ENCODE data around the gene OTOP2. TPM values are rescaled to one million over a fixed set of nuclear protein-coding genes. Genes with fewer than 3 reads are reported as not detected.
A peak's percentile ranks its signal among the peaks of the same experiment; 100 is the strongest.

OTOP2 gene
- total and polyA plus RNA-seq, 2 experiments from 2014 or later = not detected

DNA sequence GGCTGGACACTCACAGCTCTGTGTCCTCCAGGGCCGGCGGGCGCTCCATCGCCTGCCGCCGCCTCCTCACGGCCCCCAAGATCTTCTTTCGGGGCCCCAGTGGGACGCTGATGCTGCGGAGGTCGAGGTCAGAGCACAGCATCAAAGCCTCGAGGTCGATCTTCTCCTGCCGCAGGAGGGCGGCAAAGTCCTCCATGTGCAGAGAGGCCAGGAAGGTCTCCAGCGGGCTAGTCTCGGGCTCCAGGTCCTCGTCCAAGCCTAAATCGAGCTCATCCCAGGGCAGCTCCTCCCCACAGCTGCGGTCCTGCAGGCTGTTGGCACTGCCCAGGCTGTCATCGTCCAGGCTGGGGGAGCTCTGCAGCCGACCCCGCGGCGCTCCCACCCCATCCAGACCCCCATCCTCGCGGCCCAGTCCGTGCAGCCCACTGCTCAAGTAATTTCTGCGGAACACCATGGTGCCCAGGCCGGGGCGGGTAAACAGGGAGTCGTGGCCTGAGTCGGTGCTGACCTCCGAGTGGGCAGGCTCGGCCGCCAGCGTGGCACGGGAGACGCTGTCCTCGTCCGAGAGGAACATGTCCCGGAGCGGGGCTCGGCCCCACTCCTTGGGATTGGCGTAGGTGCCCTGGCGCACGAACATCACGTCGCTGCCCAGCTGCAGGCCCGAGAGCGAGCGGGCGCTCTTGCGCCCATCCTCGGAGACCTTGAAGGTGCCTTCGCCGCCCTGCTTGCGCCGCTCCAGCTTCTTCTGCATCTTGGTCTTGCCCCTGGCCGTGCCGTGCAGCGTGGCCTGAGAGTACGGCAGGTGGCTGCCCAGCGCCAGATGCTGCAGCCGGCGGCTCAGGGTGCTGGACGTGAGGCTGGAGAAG is 4.4 kb upstream of the OTOP2 start:
- Histone ChIP-seq H3K27me3 (replicated peaks; ENCODE audit: insufficient read depth) (peaks cover 50% of the 10 kb centered on the region), H3K79me2 (ENCODE audit: insufficient read depth) (no peaks in the 10 kb centered on the region), H3K36me3 (ENCODE audit: low read depth) (no peaks in the 10 kb centered on the region), H3K4me3 (peak overlapping the region; percentile 27; the same call in 1 of the 2 replicates), H3K4me1 (ENCODE audit: insufficient read depth) (no peaks in the 10 kb centered on the region), H2AFZ (peak overlapping the region; percentile 42), H3K27ac (no peak overlapping the region), H3K9ac (no peak overlapping the region), H4K20me1 (ENCODE audit: insufficient read depth) (no peaks in the 10 kb centered on the region), H3K4me2 (ENCODE audit: unreplicated experiment) (peak overlapping the region; percentile 58), H3F3A (ENCODE audit: insufficient read depth) (no peaks in the 10 kb centered on the region), H3K9me3 (ENCODE audit: low read depth) (no peaks in the 10 kb centered on the region), H3K9me2 (ENCODE audit: insufficient read depth) (no peaks in the 10 kb centered on the region)
- TF ChIP-seq EZH2phosphoT487 (IDR thresholded peaks at IDR 0.05; ENCODE audit: insufficient read depth, low read depth) = no peak
- peak; percentile 39 for TF ChIP-seq EZH2 (IDR thresholded peaks at IDR 0.05; ENCODE audit: insufficient read depth, poor library complexity, severe bottlenecking)
- 23 to 28% methylated on average over 62 to 64 of the region's 67 CpGs for WGBS, 2 experiments (ENCODE audit: low coverage in 1 of 2, low lambda C conversion rate in 2 of 2, missing lambda C conversion rate in 2 of 2)
- in situ Hi-C loops (cut with MboI) = no loop called here
- peak; percentile 65 for DNase-seq

DNA sequence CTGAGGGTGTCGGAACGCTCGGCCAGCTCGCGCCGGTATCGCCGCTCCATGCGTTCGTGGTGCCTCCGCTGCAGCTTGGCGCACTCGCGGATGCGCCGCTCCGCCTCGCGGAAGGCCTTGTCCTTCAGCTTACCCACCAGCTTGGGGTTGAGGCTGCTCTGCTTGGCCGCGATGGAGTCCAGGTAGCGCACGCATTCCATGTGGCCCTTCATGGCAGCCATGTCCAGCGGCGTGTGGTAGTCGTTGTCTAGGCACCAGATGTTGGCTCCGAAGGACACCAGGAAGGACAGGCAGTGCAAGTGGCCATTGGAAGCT is 3.8 kb upstream of the OTOP2 start:
- no peak for TF ChIP-seq EZH2 (IDR thresholded peaks at IDR 0.05; ENCODE audit: insufficient read depth, poor library complexity, severe bottlenecking)
- TF ChIP-seq EZH2phosphoT487 (IDR thresholded peaks at IDR 0.05; ENCODE audit: insufficient read depth, low read depth) = no peak
- Histone ChIP-seq H2AFZ (no peak overlapping the region), H3K27ac (no peak overlapping the region), H3K79me2 (ENCODE audit: insufficient read depth) (no peaks in the 10 kb centered on the region), H3K4me3 (no peak overlapping the region), H3K4me1 (ENCODE audit: insufficient read depth) (no peaks in the 10 kb centered on the region), H3F3A (ENCODE audit: insufficient read depth) (no peaks in the 10 kb centered on the region), H3K27me3 (replicated peaks; ENCODE audit: insufficient read depth) (peaks cover 55% of the 10 kb centered on the region), H3K4me2 (ENCODE audit: unreplicated experiment) (no peak overlapping the region), H3K9me3 (ENCODE audit: low read depth) (no peaks in the 10 kb centered on the region), H3K36me3 (ENCODE audit: low read depth) (no peaks in the 10 kb centered on the region), H3K9ac (no peak overlapping the region), H4K20me1 (ENCODE audit: insufficient read depth) (no peaks in the 10 kb centered on the region), H3K9me2 (ENCODE audit: insufficient read depth) (no peaks in the 10 kb centered on the region)
- in situ Hi-C loops (cut with MboI) = no loop called here
- no peak for DNase-seq
- WGBS, 2 experiments (ENCODE audit: low coverage in 1 of 2, low lambda C conversion rate in 2 of 2, missing lambda C conversion rate in 2 of 2) = 48 to 51% methylated on average over 24 to 27 of the region's 27 CpGs

DNA sequence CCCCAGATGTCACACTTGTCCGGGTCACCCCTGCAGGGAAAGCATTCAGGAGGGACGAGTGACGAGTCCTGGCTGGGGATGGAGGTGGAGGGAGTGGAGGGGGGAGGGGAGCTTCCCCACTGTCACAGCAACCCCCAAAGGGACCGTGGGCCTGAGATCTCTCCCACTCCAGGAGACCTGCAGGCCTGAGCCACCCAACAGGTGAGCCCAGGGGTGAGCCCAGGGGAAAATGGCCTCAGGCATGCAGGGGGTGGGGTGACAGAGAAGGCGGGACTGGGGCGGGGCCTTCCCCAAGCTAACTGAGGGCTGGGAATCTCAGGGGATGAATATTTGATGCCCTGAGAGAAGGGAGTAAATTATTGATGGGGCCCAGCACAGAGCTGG is 3.4 kb upstream of the OTOP2 start:
- in situ Hi-C loops (cut with MboI) = no loop called here
- peaks cover 59% of the 10 kb centered on the region for H3K27me3 ChIP-seq (replicated peaks; ENCODE audit: insufficient read depth)
- H3K4me1 ChIP-seq (ENCODE audit: insufficient read depth) = no peaks in the 10 kb centered on the region
- H3K36me3 ChIP-seq (ENCODE audit: low read depth) = no peaks in the 10 kb centered on the region
- H3K9me2 ChIP-seq (ENCODE audit: insufficient read depth) = no peaks in the 10 kb centered on the region
- H3K4me2 ChIP-seq (ENCODE audit: unreplicated experiment) = no peak overlapping the region
- no peaks in the 10 kb centered on the region for H3K79me2 ChIP-seq (ENCODE audit: insufficient read depth)
- no peak for TF ChIP-seq EZH2phosphoT487 (IDR thresholded peaks at IDR 0.05; ENCODE audit: insufficient read depth, low read depth)
- TF ChIP-seq EZH2 (IDR thresholded peaks at IDR 0.05; ENCODE audit: insufficient read depth, poor library complexity, severe bottlenecking) = no peak
- DNase-seq = no peak
- H3K27ac ChIP-seq = no peak overlapping the region
- no peaks in the 10 kb centered on the region for H3F3A ChIP-seq (ENCODE audit: insufficient read depth)
- H3K4me3 ChIP-seq = no peak overlapping the region
- no peaks in the 10 kb centered on the region for H3K9me3 ChIP-seq (ENCODE audit: low read depth)
- H3K9ac ChIP-seq = no peak overlapping the region
- H2AFZ ChIP-seq = no peak overlapping the region
- H4K20me1 ChIP-seq (ENCODE audit: insufficient read depth) = no peaks in the 10 kb centered on the region
- WGBS, 2 experiments (ENCODE audit: low coverage in 1 of 2, low lambda C conversion rate in 2 of 2, missing lambda C conversion rate in 2 of 2) = 23 to 43% methylated on average over 3 to 6 of the region's 6 CpGs

DNA sequence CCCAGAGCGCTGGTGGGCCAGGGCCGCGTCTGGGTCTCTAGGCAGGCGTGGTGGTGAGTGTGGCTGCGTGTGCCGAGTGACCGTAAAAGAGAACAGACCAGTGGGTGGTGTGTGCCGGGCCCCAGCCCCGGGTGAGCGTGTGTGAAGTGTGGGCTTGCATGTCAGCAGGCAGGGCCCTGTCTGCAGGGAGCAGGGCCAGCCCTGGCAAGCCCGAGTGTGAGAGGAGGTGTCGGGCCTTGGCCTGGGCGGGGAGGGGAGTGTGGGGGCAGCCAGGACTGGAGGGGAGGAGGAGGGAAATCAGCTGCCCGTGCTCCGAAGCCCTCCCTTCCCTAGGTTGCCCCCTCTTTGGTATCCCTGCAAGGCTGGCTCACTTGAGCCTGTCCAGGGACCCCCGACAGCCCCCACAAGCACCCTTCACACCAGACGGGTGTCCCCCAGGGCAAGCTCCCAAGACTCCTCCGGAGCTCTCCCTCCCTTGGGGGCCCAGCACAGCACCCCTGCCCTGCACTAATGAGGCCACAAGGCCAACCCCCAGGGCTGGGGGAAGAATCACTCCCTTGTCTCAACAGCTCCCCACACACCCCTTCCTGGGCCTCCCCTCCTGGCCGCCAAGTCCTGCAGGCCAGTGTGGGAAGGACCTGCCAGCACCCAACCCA is 2.9 kb upstream of the OTOP2 start:
- Histone ChIP-seq H3K4me1 (ENCODE audit: insufficient read depth) (no peaks in the 10 kb centered on the region), H3K27me3 (replicated peaks; ENCODE audit: insufficient read depth) (peaks cover 63% of the 10 kb centered on the region), H3K79me2 (ENCODE audit: insufficient read depth) (no peaks in the 10 kb centered on the region), H3K4me3 (no peak overlapping the region), H4K20me1 (ENCODE audit: insufficient read depth) (no peaks in the 10 kb centered on the region), H3K9me3 (ENCODE audit: low read depth) (no peaks in the 10 kb centered on the region), H3K9ac (no peak overlapping the region), H3K36me3 (ENCODE audit: low read depth) (no peaks in the 10 kb centered on the region), H3K9me2 (ENCODE audit: insufficient read depth) (no peaks in the 10 kb centered on the region), H3K27ac (no peak overlapping the region), H3F3A (ENCODE audit: insufficient read depth) (no peaks in the 10 kb centered on the region), H2AFZ (no peak overlapping the region), H3K4me2 (ENCODE audit: unreplicated experiment) (no peak overlapping the region)
- no peak for DNase-seq
- TF ChIP-seq EZH2 (IDR thresholded peaks at IDR 0.05; ENCODE audit: insufficient read depth, poor library complexity, severe bottlenecking) (no peak), EZH2phosphoT487 (IDR thresholded peaks at IDR 0.05; ENCODE audit: insufficient read depth, low read depth) (no peak)
- 10 to 17% methylated on average over 15 to 19 of the region's 19 CpGs for WGBS, 2 experiments (ENCODE audit: low coverage in 1 of 2, low lambda C conversion rate in 2 of 2, missing lambda C conversion rate in 2 of 2)
- in situ Hi-C loops (cut with MboI) = no loop called here
